HG02610 (cell line): ENCODE results near the gene FAM53A.
"Not testable (repeated sequence)": the region's sequence is repeated elsewhere in the genome, so short reads cannot be mapped to it uniquely, and the experiment has no call there.

Experiments
- ATAC-seq: cut with Tn5 transposase; IDR thresholded peaks from one replicate; pipeline ENCODE4 v1.9.1; 2021; ENCODE audit warnings: mild to moderate bottlenecking, moderate library complexity; ENCODE audit not compliant: unreplicated experiment

The FAM53A gene

GRCh38 chr4:1641671-1642070 lies 42.4 kb downstream of the FAM53A start:
- ATAC-seq = no peak

GRCh38 chr4:1640716-1641503 lies 43.2 kb downstream of the FAM53A start:
- not testable (repeated sequence) for ATAC-seq

- no peak for ATAC-seq
These were observed 43.9 kb downstream of the FAM53A start for GRCh38 chr4:1640190-1640589.

GRCh38 chr4:1639299-1639868 lies 44.7 kb downstream of the FAM53A start:
- ATAC-seq = no peak

- no peak for ATAC-seq
These were observed 45.2 kb downstream of the FAM53A start for GRCh38 chr4:1638873-1639272.

GRCh38 chr4:1638272-1638598 lies 45.9 kb downstream of the FAM53A start:
- ATAC-seq = no peak

GRCh38 chr4:1637580-1638271 lies 46.4 kb downstream of the FAM53A start:
- ATAC-seq = no peak

GRCh38 chr4:1636490-1637211 lies 47.5 kb downstream of the FAM53A start:
- ATAC-seq = no peak

- ATAC-seq = no peak
These were observed 48.6 kb downstream of the FAM53A start for GRCh38 chr4:1635464-1635863.

- no peak for ATAC-seq
These were observed 50.1 kb downstream of the FAM53A start for GRCh38 chr4:1633993-1634392.

- ATAC-seq = no peak
These were observed 51.7 kb downstream of the FAM53A start for GRCh38 chr4:1632109-1633104.

GRCh38 chr4:1631136-1631535 lies 53.0 kb downstream of the FAM53A start:
- no peak for ATAC-seq

- ATAC-seq = no peak
These were observed 53.8 kb downstream of the FAM53A start for GRCh38 chr4:1630266-1630665.

GRCh38 chr4:1629699-1630083 lies 54.4 kb downstream of the FAM53A start:
- no peak for ATAC-seq

GRCh38 chr4:1628892-1629698 lies 55.0 kb downstream of the FAM53A start:
- no peak for ATAC-seq

- ATAC-seq = no peak
These were observed 56.4 kb downstream of the FAM53A start for GRCh38 chr4:1627417-1628313.

GRCh38 chr4:1626941-1627340 lies 57.2 kb downstream of the FAM53A start:
- ATAC-seq = no peak

GRCh38 chr4:1626151-1626550 lies 58.0 kb downstream of the FAM53A start:
- no peak for ATAC-seq
